Type B pancreatic cell (in vitro differentiated cells): Measurements from ENCODE around the gene ZBTB40. TPM values are rescaled to one million over a fixed set of nuclear protein-coding genes. Genes with fewer than 3 reads are reported as not detected.

Experiments
- DNase-seq: peaks from one replicate; pipeline ENCODE4 v3.0.0; 2021; ENCODE audit warnings: mixed read lengths; ENCODE audit not compliant: unreplicated experiment; ENCODE audit errors: extremely low spot score
- H3K27ac Mint-ChIP-seq: 2 replicates; pipeline ENCODE4 v1.8.0; 2021; ENCODE audit warnings: mild to moderate bottlenecking, mixed read lengths
- H3K27me3 Mint-ChIP-seq: 2 replicates; pipeline ENCODE4 v1.8.0; 2021; ENCODE audit warnings: mixed read lengths
- H3K36me3 Mint-ChIP-seq: 2 replicates; pipeline ENCODE4 v1.8.0; 2021; ENCODE audit warnings: mixed read lengths
- H3K4me1 Mint-ChIP-seq: one replicate; pipeline ENCODE4 v1.8.0; 2021; ENCODE audit warnings: mixed read lengths; ENCODE audit not compliant: unreplicated experiment
- H3K4me3 Mint-ChIP-seq: 2 replicates; pipeline ENCODE4 v1.8.0; 2021; ENCODE audit warnings: mild to moderate bottlenecking, mixed read lengths
- H3K9me3 Mint-ChIP-seq: 2 replicates; pipeline ENCODE4 v1.8.0; 2021; ENCODE audit warnings: mixed read lengths
- long read RNA-seq: library from polyadenylated mRNA; unstranded; transcript quantifications from one replicate; pipeline ENCODE4 v2.0.0, GENCODE V29; 2020
- total RNA-seq: library from RNA; stranded (reverse); gene quantifications from 2 replicates; pipeline ENCODE4 v1.2.1, GENCODE V29; 2021; ENCODE audit warnings: low replicate concordance
- TF ChIP-seq, protein P1 (sequence below): fragments of 200-600 bp; sonication (generic); conservative IDR thresholded peaks from 2 replicates; pipeline ENCODE4 v1.5.0; 2021; ENCODE audit warnings: antibody characterized with exemption, mild to moderate bottlenecking

Gene ZBTB40, protein sequence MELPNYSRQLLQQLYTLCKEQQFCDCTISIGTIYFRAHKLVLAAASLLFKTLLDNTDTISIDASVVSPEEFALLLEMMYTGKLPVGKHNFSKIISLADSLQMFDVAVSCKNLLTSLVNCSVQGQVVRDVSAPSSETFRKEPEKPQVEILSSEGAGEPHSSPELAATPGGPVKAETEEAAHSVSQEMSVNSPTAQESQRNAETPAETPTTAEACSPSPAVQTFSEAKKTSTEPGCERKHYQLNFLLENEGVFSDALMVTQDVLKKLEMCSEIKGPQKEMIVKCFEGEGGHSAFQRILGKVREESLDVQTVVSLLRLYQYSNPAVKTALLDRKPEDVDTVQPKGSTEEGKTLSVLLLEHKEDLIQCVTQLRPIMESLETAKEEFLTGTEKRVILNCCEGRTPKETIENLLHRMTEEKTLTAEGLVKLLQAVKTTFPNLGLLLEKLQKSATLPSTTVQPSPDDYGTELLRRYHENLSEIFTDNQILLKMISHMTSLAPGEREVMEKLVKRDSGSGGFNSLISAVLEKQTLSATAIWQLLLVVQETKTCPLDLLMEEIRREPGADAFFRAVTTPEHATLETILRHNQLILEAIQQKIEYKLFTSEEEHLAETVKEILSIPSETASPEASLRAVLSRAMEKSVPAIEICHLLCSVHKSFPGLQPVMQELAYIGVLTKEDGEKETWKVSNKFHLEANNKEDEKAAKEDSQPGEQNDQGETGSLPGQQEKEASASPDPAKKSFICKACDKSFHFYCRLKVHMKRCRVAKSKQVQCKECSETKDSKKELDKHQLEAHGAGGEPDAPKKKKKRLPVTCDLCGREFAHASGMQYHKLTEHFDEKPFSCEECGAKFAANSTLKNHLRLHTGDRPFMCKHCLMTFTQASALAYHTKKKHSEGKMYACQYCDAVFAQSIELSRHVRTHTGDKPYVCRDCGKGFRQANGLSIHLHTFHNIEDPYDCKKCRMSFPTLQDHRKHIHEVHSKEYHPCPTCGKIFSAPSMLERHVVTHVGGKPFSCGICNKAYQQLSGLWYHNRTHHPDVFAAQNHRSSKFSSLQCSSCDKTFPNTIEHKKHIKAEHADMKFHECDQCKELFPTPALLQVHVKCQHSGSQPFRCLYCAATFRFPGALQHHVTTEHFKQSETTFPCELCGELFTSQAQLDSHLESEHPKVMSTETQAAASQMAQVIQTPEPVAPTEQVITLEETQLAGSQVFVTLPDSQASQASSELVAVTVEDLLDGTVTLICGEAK
- total RNA-seq: 26.9 and 27.3 TPM in 2 replicates
- long read RNA-seq, partial matches to known transcripts: 3 of 28 reads
- long read RNA-seq, other reads (novel, unspliced or antisense): 25 of 28 reads

GRCh38 chr1:22451702-22452480, at the start of gene ZBTB40:
Gene ZBTB40, plus strand, starts transcription at chr1:22451851. Its CDS starts 38,098 bp downstream, at chr1:22489949.
- TF ChIP-seq, protein P1, sequence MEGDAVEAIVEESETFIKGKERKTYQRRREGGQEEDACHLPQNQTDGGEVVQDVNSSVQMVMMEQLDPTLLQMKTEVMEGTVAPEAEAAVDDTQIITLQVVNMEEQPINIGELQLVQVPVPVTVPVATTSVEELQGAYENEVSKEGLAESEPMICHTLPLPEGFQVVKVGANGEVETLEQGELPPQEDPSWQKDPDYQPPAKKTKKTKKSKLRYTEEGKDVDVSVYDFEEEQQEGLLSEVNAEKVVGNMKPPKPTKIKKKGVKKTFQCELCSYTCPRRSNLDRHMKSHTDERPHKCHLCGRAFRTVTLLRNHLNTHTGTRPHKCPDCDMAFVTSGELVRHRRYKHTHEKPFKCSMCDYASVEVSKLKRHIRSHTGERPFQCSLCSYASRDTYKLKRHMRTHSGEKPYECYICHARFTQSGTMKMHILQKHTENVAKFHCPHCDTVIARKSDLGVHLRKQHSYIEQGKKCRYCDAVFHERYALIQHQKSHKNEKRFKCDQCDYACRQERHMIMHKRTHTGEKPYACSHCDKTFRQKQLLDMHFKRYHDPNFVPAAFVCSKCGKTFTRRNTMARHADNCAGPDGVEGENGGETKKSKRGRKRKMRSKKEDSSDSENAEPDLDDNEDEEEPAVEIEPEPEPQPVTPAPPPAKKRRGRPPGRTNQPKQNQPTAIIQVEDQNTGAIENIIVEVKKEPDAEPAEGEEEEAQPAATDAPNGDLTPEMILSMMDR: no peak
- Mint-ChIP-seq H3K36me3 (no peaks in the 10 kb centered on the region), H3K4me1 (peaks cover 53% of the 10 kb centered on the region), H3K9me3 (no peaks in the 10 kb centered on the region), H3K27ac (peak within 1 kb of the TSS; percentile 94), H3K27me3 (no peaks in the 10 kb centered on the region), H3K4me3 (peak within 1 kb of the TSS; percentile 93)
- peak; percentile 98 for DNase-seq

- no peak for DNase-seq
- peaks cover 4% of the 10 kb centered on the region for H3K27me3 Mint-ChIP-seq
- H3K27ac Mint-ChIP-seq: no peak overlapping the region
- H3K4me1 Mint-ChIP-seq: peaks cover 16% of the 10 kb centered on the region
- H3K36me3 Mint-ChIP-seq: no peaks in the 10 kb centered on the region
- no peak overlapping the region for H3K4me3 Mint-ChIP-seq
- H3K9me3 Mint-ChIP-seq: no peaks in the 10 kb centered on the region
- TF ChIP-seq, protein P1: no peak
Observed at GRCh38 chr1:22402356-22403053, 49.1 kb upstream of the ZBTB40 start.

- TF ChIP-seq, protein P1: no peak
- Mint-ChIP-seq H3K4me1 (peaks cover 16% of the 10 kb centered on the region), H3K9me3 (no peaks in the 10 kb centered on the region), H3K36me3 (no peaks in the 10 kb centered on the region), H3K4me3 (no peak overlapping the region), H3K27ac (no peak overlapping the region), H3K27me3 (peaks cover 4% of the 10 kb centered on the region)
- no peak for DNase-seq
Observed at GRCh38 chr1:22404486-22404885, 47.2 kb upstream of the ZBTB40 start.

GRCh38 chr1:22406722-22407495, 44.7 kb upstream of the ZBTB40 start:
- DNase-seq: no peak
- TF ChIP-seq, protein P1: no peak
- no peaks in the 10 kb centered on the region for H3K36me3 Mint-ChIP-seq
- no peak overlapping the region for H3K27ac Mint-ChIP-seq
- H3K9me3 Mint-ChIP-seq: no peaks in the 10 kb centered on the region
- H3K4me1 Mint-ChIP-seq: peaks cover 20% of the 10 kb centered on the region
- H3K27me3 Mint-ChIP-seq: no peaks in the 10 kb centered on the region
- H3K4me3 Mint-ChIP-seq: no peak overlapping the region
